Neutrophil (primary cell): Measurements from ENCODE around the gene DKC1.
A peak's percentile ranks its signal among the peaks of the same experiment; 100 is the strongest.

ENCODE experiments used
- H3K27ac ChIP-seq: fragments of 200-600 bp; sonication (generic); 2 replicates; pipeline ENCODE4 v1.5.1; 2016; ENCODE audit warnings: mild to moderate bottlenecking, moderate library complexity
- H3K27me3 ChIP-seq: fragments of 200-600 bp; sonication (generic); 2 replicates; pipeline ENCODE4 v1.6.0; 2016; ENCODE audit warnings: mild to moderate bottlenecking
- H3K36me3 ChIP-seq: fragments of 200-600 bp; sonication (generic); 2 replicates; pipeline ENCODE4 v1.5.1; 2017
- H3K4me1 ChIP-seq, 2 experiments: fragments of 200-600 bp in 1 of 2; sonication (generic) in 1 of 2; 1 replicate in 1 of 2; 2 replicates in 1 of 2; pipeline versions ENCODE4 v1.5.1 to v1.6.1; 2013 to 2016; ENCODE audit warnings: low read depth in 1 of 2, low read length in 1 of 2, mild to moderate bottlenecking in 1 of 2, moderate library complexity in 1 of 2; ENCODE audit not compliant: control insufficient read depth in 1 of 2, insufficient read depth in 1 of 2
- H3K4me3 ChIP-seq, 2 experiments: fragments of 200-600 bp in 1 of 2; sonication (generic) in 1 of 2; 1 replicate in 1 of 2; 2 replicates in 1 of 2; pipeline ENCODE4 v1.5.1; 2013 to 2016; ENCODE audit warnings: low read depth in 1 of 2, low read length in 1 of 2, mild to moderate bottlenecking in 1 of 2, moderate library complexity in 1 of 2
- H3K9me3 ChIP-seq: fragments of 200-600 bp; sonication (generic); 2 replicates; pipeline ENCODE4 v1.5.1; 2016
- CTCF ChIP-seq: fragments of 200-600 bp; sonication (generic); IDR thresholded peaks from 2 replicates; pipeline ENCODE4 v1.5.1; 2016; ENCODE audit warnings: antibody characterized with exemption

The DKC1 gene

GRCh38 chrX:154749856-154750255 is 12.8 kb upstream of the DKC1 start:
- H3K9me3 ChIP-seq = no peaks in the 10 kb centered on the region

GRCh38 chrX:154750301-154751202 is 12.1 kb upstream of the DKC1 start, which contains the start of gene GAB3:
Gene GAB3 (minus strand): TSS chrX:154751077. CDS start chrX:154751025, 52 bp downstream.
- no peak for TF ChIP-seq CTCF
- H3K4me1 ChIP-seq = peaks cover 25 to 32% of the 10 kb centered on the region in 2 experiments
- H3K36me3 ChIP-seq = no peaks in the 10 kb centered on the region
- H3K27me3 ChIP-seq = no peaks in the 10 kb centered on the region
- peak within 1 kb of the TSS; percentile 88 for H3K27ac ChIP-seq
- peak within 1 kb of the TSS; percentile 64 to 67 for H3K4me3 ChIP-seq
- no peaks in the 10 kb centered on the region for H3K9me3 ChIP-seq

More at GRCh38 chrX:154749856-154750255, 12.8 kb upstream of the DKC1 start:
- no peaks in the 10 kb centered on the region for H3K36me3 ChIP-seq
- peak overlapping the region; percentile 88 for H3K27ac ChIP-seq
- H3K27me3 ChIP-seq = no peaks in the 10 kb centered on the region
- TF ChIP-seq CTCF = no peak
- peaks cover 25 to 32% of the 10 kb centered on the region in 2 experiments for H3K4me1 ChIP-seq
- H3K4me3 ChIP-seq = peak overlapping the region; percentile 64 to 67

DNA sequence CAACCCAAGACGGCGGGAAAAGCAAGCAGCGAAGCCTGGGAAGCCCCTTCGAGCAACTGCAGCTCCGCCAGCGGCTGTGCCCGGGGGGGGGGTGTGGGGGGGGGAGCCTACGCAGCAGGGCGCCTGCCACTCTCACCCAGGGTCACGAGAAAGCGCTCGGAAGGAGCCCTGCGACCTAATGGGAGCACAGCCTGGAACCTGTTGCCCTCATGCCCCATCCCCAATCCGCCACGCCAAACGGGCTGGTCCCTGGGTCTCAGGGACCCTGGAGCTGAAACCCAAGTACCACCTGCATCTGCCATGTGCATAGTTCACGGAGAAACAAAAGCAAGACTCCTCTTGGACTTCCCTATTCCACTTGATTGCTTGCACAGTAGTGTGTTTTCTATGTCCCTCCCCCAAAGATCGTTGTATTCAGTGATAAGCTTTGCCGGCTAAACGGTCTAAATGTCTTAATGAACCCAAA is 11.4 kb upstream of the DKC1 start:
- no peak for TF ChIP-seq CTCF
- Histone ChIP-seq H3K4me3 (peak overlapping the region; percentile 63 to 67), H3K4me1 (peaks cover 25 to 32% of the 10 kb centered on the region in 2 experiments), H3K27me3 (no peaks in the 10 kb centered on the region), H3K27ac (peak overlapping the region; percentile 88), H3K36me3 (no peaks in the 10 kb centered on the region), H3K9me3 (no peaks in the 10 kb centered on the region)

DNA sequence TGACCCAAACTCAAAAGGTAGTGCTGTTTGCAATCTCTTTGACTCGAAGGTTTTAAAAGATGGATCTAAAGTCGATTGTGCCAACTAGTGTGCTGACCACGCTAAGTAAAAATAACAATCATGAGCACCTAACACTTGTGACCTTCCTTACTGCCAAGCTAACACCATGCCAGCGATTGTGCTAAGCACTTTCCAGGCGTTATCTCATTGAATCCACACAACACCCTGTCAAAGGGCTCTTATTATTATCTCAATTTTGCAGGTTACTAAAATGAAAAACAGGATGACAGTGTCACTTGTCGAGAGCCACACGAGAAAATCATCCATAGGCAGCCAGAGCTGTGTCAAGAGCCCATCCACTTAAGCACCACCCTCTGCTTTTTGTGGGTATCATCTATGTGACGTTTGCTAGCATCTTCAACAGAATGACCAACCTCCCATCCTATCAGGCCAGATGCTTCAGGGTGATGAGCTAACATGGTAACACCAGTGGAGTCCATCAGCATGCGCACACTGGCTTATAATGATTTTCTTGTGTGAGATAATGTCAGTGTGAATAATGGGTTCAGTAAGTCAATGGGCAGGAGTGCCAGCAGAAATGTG is 10.9 kb upstream of the DKC1 start:
- Histone ChIP-seq H3K27me3 (no peaks in the 10 kb centered on the region), H3K36me3 (no peaks in the 10 kb centered on the region), H3K4me1 (peaks cover 25 to 28% of the 10 kb centered on the region in 2 experiments), H3K9me3 (no peaks in the 10 kb centered on the region), H3K27ac (peak overlapping the region; percentile 88), H3K4me3 (peak overlapping the region; percentile 63 to 67)
- TF ChIP-seq CTCF = no peak

DNA sequence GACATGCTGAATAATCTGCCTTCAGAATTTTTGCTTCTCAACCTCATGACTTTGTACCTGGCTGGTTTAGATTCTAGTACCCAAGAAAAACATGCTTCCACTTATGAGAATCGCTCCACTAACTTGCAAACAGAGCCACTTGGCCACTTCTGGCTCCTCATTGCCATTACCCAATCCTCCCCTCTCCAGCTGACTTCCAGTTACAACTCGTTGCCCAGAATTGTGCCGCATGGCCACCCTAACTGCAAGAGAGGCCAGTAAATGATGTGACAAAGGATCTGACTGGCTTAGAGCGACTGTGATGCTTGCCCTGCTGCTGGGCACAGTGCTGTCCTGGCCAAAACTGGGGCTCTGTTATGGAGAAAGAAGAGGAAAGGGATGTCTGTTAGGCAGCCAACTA is 4.0 kb upstream of the DKC1 start:
- Histone ChIP-seq H3K27ac (no peak overlapping the region), H3K27me3 (no peaks in the 10 kb centered on the region), H3K4me3 (no peak overlapping the region), H3K9me3 (no peaks in the 10 kb centered on the region), H3K36me3 (no peaks in the 10 kb centered on the region), H3K4me1 (peaks cover 13 to 15% of the 10 kb centered on the region in 2 experiments)
- no peak for TF ChIP-seq CTCF
